Thymus (tissue), 11 donors: ENCODE data around the gene CCDC30. TPM values are rescaled to one million over a fixed set of nuclear protein-coding genes. Genes with fewer than 3 reads are reported as not detected.

Source experiments
- DNase-seq, 9 donors: peaks; one replicate each; pipeline ENCODE4 v3.0.0-alpha.2; 2013; ENCODE audit warnings: low spot score in 9 of 9, low read depth in 6 of 9, missing footprints in 1 of 9
- H3K27ac ChIP-seq, 2 donors: one replicate each; pipeline ENCODE4 v1.5.1; 2013; ENCODE audit warnings: control low read depth in 1 of 2, low read depth in 1 of 2, low read length in 1 of 2, mild to moderate bottlenecking in 1 of 2, moderate library complexity in 1 of 2
- H3K27me3 ChIP-seq, 2 donors: one replicate each; pipeline ENCODE4 v1.5.1; 2013; ENCODE audit warnings: low read length in 1 of 2; ENCODE audit not compliant: control insufficient read depth in 2 of 2, insufficient read depth in 1 of 2
- H3K36me3 ChIP-seq, 2 donors: one replicate each; pipeline ENCODE4 v1.5.1; 2013; ENCODE audit warnings: low read length in 1 of 2, mild to moderate bottlenecking in 1 of 2, moderate library complexity in 1 of 2; ENCODE audit not compliant: control insufficient read depth in 2 of 2, insufficient read depth in 2 of 2
- H3K4me1 ChIP-seq, 2 donors: one replicate each; pipeline ENCODE4 v1.5.1; 2013; ENCODE audit warnings: low read length in 2 of 2; ENCODE audit not compliant: control insufficient read depth in 2 of 2, insufficient read depth in 2 of 2
- H3K4me3 ChIP-seq, 2 donors: one replicate each; pipeline ENCODE4 v1.5.1; 2013; ENCODE audit warnings: low read length in 2 of 2, control low read depth in 1 of 2, mild to moderate bottlenecking in 1 of 2
- H3K9me3 ChIP-seq, 2 donors: one replicate each; pipeline ENCODE4 v1.5.1; 2013; ENCODE audit warnings: low read length in 1 of 2, mild to moderate bottlenecking in 1 of 2; ENCODE audit not compliant: control insufficient read depth in 2 of 2, insufficient read depth in 1 of 2
- WGBS: extraction: QIAGEN DNeasy Blood & Tissue Kit; methylation state at CpG from one replicate; pipeline ENCODE4 v1.1.7; 2013; 5-methylcytosine and 5-hydroxymethylcytosine counted together
- polyA plus RNA-seq: library from polyadenylated mRNA; stranded (reverse); fragments of 200-250 nt; gene quantifications from one replicate; pipeline ENCODE4 v1.2.3, GENCODE V29; 2013
- total RNA-seq: library from RNA; stranded (reverse); fragments of 120-200 nt; gene quantifications from one replicate; pipeline ENCODE4 v1.2.4, GENCODE V29; 2013
- donor health status: healthy.

The CCDC30 gene
- total and polyA plus RNA-seq, 2 donors: 1.6 to 1.9 TPM

- Histone ChIP-seq H3K27ac (peak overlapping the region; percentile 86 to 95), H3K27me3 (no peaks in the 10 kb centered on the region), H3K4me3 (peak overlapping the region; percentile 78 to 86), H3K4me1 (peaks cover 13 to 19% of the 10 kb centered on the region in 2 donors), H3K9me3 (no peaks in the 10 kb centered on the region), H3K36me3 (peaks cover 3 to 24% of the 10 kb centered on the region in 2 donors)
- DNase-seq: peak in 8 of 9 donors; percentile 11 to 74 (median 47)
- under 1% methylated on average over 103 of the region's 103 CpGs for WGBS
Measured at GRCh38 chr1:42682739-42683531, 219.8 kb downstream of the CCDC30 start.

GRCh38 chr1:42684139-42684538 lies 221.1 kb downstream of the CCDC30 start:
- peak in 1 of 9 donors; percentile 10 for DNase-seq

GRCh38 chr1:42686418-42686817 lies 223.3 kb downstream of the CCDC30 start:
- H3K36me3 ChIP-seq: peaks cover 3 to 41% of the 10 kb centered on the region in 2 donors
- 88% methylated on average over 4 of the region's 4 CpGs for WGBS
- H3K27me3 ChIP-seq: no peaks in the 10 kb centered on the region
- H3K27ac ChIP-seq: no peak overlapping the region
- DNase-seq: no peak
- H3K9me3 ChIP-seq: no peaks in the 10 kb centered on the region
- H3K4me1 ChIP-seq: peaks cover 8 to 12% of the 10 kb centered on the region in 2 donors
- H3K4me3 ChIP-seq: no peak overlapping the region

More at GRCh38 chr1:42684139-42684538, 221.1 kb downstream of the CCDC30 start:
- Histone ChIP-seq H3K27ac (no peak overlapping the region), H3K4me1 (peaks cover 13 to 19% of the 10 kb centered on the region in 2 donors), H3K36me3 (peaks cover 3 to 31% of the 10 kb centered on the region in 2 donors), H3K27me3 (no peaks in the 10 kb centered on the region), H3K9me3 (no peaks in the 10 kb centered on the region), H3K4me3 (peak overlapping the region in 1 of 2 donors; percentile 63)
- WGBS: 65% methylated on average over 5 of the region's 5 CpGs

GRCh38 chr1:42689912-42690311 lies 226.8 kb downstream of the CCDC30 start:
- Histone ChIP-seq H3K36me3 (peaks cover 7 to 56% of the 10 kb centered on the region in 2 donors), H3K27me3 (no peaks in the 10 kb centered on the region), H3K9me3 (no peaks in the 10 kb centered on the region), H3K27ac (no peak overlapping the region), H3K4me1 (peaks cover 0 to 5% of the 10 kb centered on the region in 2 donors), H3K4me3 (no peak overlapping the region)
- no peak for DNase-seq
- WGBS: 93% methylated on average over 3 of the region's 3 CpGs

GRCh38 chr1:42690477-42691156 lies 227.5 kb downstream of the CCDC30 start:
- no peak overlapping the region for H3K4me3 ChIP-seq
- H3K27ac ChIP-seq: no peak overlapping the region
- DNase-seq: no peak
- 94% methylated on average over 1 of the region's 1 CpG for WGBS
- H3K4me1 ChIP-seq: peaks cover 0 to 5% of the 10 kb centered on the region in 2 donors
- peaks cover 10 to 61% of the 10 kb centered on the region in 2 donors for H3K36me3 ChIP-seq
- H3K9me3 ChIP-seq: no peaks in the 10 kb centered on the region
- no peaks in the 10 kb centered on the region for H3K27me3 ChIP-seq

GRCh38 chr1:42691157-42691498 lies 228.0 kb downstream of the CCDC30 start:
- Histone ChIP-seq H3K27me3 (no peaks in the 10 kb centered on the region), H3K4me3 (no peak overlapping the region), H3K4me1 (peaks cover 0 to 5% of the 10 kb centered on the region in 2 donors), H3K36me3 (peaks cover 12 to 67% of the 10 kb centered on the region in 2 donors), H3K27ac (no peak overlapping the region), H3K9me3 (no peaks in the 10 kb centered on the region)
- no peak for DNase-seq
- 93% methylated on average over 4 of the region's 4 CpGs for WGBS

GRCh38 chr1:42692461-42692860 lies 229.4 kb downstream of the CCDC30 start:
- 79% methylated on average over 5 of the region's 5 CpGs for WGBS
- DNase-seq: no peak
- no peaks in the 10 kb centered on the region for H3K4me1 ChIP-seq
- H3K27ac ChIP-seq: no peak overlapping the region
- H3K27me3 ChIP-seq: no peaks in the 10 kb centered on the region
- H3K4me3 ChIP-seq: no peak overlapping the region
- no peaks in the 10 kb centered on the region for H3K9me3 ChIP-seq
- peaks cover 25 to 70% of the 10 kb centered on the region in 2 donors for H3K36me3 ChIP-seq

- H3K36me3 ChIP-seq: peaks cover 26 to 70% of the 10 kb centered on the region in 2 donors
- DNase-seq: no peak
- no peak overlapping the region for H3K4me3 ChIP-seq
- H3K27ac ChIP-seq: no peak overlapping the region
- H3K4me1 ChIP-seq: no peaks in the 10 kb centered on the region
- no peaks in the 10 kb centered on the region for H3K9me3 ChIP-seq
- H3K27me3 ChIP-seq: no peaks in the 10 kb centered on the region
- 95% methylated on average over 2 of the region's 2 CpGs for WGBS
Measured at GRCh38 chr1:42692911-42693310, 229.8 kb downstream of the CCDC30 start.
